Peyer's patch (tissue), 4 donors: ENCODE results near the gene GAS6. TPM values are rescaled to one million over a fixed set of nuclear protein-coding genes. Genes with fewer than 3 reads are reported as not detected.
"Not testable (repeated sequence)": the region's sequence is repeated elsewhere in the genome, so short reads cannot be mapped to it uniquely, and the experiment has no call there.

Experiments used
- DNase-seq, 3 donors: peaks; one replicate each; pipeline ENCODE4 v3.0.0-alpha.2; 2017 to 2019
- H3K27ac ChIP-seq, 4 donors: fragments of 200-600 bp; sonication (generic); one replicate each; pipeline ENCODE4 v1.5.1; 2016 to 2019
- H3K27me3 ChIP-seq, 2 donors: fragments of 200-600 bp; sonication (generic); one replicate each; pipeline ENCODE4 v1.5.1; 2019
- H3K36me3 ChIP-seq, 3 donors: fragments of 200-600 bp; sonication (generic); one replicate each; pipeline ENCODE4 v1.5.1; 2016 to 2019
- H3K4me1 ChIP-seq, 4 donors: fragments of 200-600 bp; sonication (generic); one replicate each; pipeline ENCODE4 v1.5.1; 2016 to 2019
- H3K4me3 ChIP-seq, 4 donors: fragments of 200-600 bp; sonication (generic); 1 replicate in 3 of 4; 2 replicates in 1 of 4; pipeline ENCODE4 v1.5.1; 2016 to 2019; ENCODE audit warnings: mild to moderate bottlenecking in 1 of 4
- H3K9me3 ChIP-seq, 4 donors: fragments of 200-600 bp; sonication (generic); one replicate each; pipeline ENCODE4 v1.5.1; 2016 to 2019; ENCODE audit warnings: mild to moderate bottlenecking in 1 of 4
- POLR2A ChIP-seq, 2 donors: fragments of 450-650 bp; IDR thresholded peaks; one replicate each; pipeline ENCODE4 v1.5.1; 2017; ENCODE audit warnings: antibody characterized with exemption in 2 of 2, mild to moderate bottlenecking in 2 of 2, moderate library complexity in 2 of 2
- total RNA-seq, 4 donors: library from RNA; depleted of rRNA; stranded (reverse); fragments of >200 nt; gene quantifications; one replicate each; pipeline ENCODE4 v1.1.0, GENCODE V29; 2016
- TF ChIP-seq, protein P1 (sequence below), 6 experiments: fragments of 450-650 bp in 4 of 6; fragments of 200-600 bp in 2 of 6; sonication (generic) in 1 of 6; IDR thresholded peaks; one replicate each; pipeline ENCODE4 v1.5.1; 2017 to 2019; ENCODE audit warnings: antibody characterized with exemption in 6 of 6, mild to moderate bottlenecking in 3 of 6, moderate library complexity in 1 of 6

The GAS6 gene
- total RNA-seq: 100 to 1,000 TPM; 132 to 226 (median 154) TPM

GRCh38 chr13:113863524-113864272 is at the start of gene GAS6:
TSS of gene GAS6 (minus strand) at chr13:113864076. CDS start at chr13:113863920, 156 bp downstream.
- peaks cover 7 to 40% (median 14%) of the 10 kb centered on the region in 4 donors for H3K4me1 ChIP-seq
- DNase-seq: peak in 2 of 3 donors; percentile 81 to 87
- H3K27ac ChIP-seq: peak within 1 kb of the TSS; percentile 67 to 93 (median 84)
- no peaks in the 10 kb centered on the region for H3K27me3 ChIP-seq
- H3K4me3 ChIP-seq: peak within 1 kb of the TSS; percentile 58 to 86 (median 62)
- H3K36me3 ChIP-seq: no peaks in the 10 kb centered on the region
- H3K9me3 ChIP-seq: no peaks in the 10 kb centered on the region
- TF ChIP-seq, protein P1, sequence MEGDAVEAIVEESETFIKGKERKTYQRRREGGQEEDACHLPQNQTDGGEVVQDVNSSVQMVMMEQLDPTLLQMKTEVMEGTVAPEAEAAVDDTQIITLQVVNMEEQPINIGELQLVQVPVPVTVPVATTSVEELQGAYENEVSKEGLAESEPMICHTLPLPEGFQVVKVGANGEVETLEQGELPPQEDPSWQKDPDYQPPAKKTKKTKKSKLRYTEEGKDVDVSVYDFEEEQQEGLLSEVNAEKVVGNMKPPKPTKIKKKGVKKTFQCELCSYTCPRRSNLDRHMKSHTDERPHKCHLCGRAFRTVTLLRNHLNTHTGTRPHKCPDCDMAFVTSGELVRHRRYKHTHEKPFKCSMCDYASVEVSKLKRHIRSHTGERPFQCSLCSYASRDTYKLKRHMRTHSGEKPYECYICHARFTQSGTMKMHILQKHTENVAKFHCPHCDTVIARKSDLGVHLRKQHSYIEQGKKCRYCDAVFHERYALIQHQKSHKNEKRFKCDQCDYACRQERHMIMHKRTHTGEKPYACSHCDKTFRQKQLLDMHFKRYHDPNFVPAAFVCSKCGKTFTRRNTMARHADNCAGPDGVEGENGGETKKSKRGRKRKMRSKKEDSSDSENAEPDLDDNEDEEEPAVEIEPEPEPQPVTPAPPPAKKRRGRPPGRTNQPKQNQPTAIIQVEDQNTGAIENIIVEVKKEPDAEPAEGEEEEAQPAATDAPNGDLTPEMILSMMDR (IDR thresholded peaks at IDR 0.05): peak in 3 of 6 experiments; percentile 13 to 33 (median 21)
- TF ChIP-seq POLR2A (IDR thresholded peaks at IDR 0.05): peak in 1 of 2 donors; percentile 66

DNA sequence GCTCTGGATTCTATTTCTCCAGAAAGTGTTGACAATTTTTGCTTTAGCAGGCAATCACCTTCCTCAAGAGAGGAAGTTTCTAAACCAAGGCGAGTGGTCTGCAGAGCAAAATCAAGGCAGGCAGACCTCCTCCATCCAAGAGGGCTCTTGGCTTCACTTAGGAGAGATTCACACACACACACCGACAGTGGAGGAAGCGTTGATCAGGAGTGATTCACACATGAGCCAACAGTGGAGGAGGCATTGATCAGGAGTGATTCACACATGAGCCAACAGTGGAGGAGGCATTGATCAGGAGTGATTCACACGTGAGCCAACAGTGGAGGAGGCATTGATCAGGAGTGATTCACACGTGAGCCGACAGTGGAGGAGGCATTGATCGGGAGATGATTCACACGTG is 49.5 kb upstream of the GAS6 start:
- not testable (repeated sequence) for H3K27ac ChIP-seq, H3K4me3 ChIP-seq, DNase-seq, H3K27me3 ChIP-seq, H3K4me1 ChIP-seq, H3K9me3 ChIP-seq, H3K36me3 ChIP-seq

GRCh38 chr13:113912596-113912995 is 48.7 kb upstream of the GAS6 start:
- no peak overlapping the region for H3K4me3 ChIP-seq
- peaks cover 0 to 8% (median 0%) of the 10 kb centered on the region in 4 donors for H3K4me1 ChIP-seq
- no peak for DNase-seq
- no peaks in the 10 kb centered on the region for H3K9me3 ChIP-seq
- no peak for TF ChIP-seq POLR2A (IDR thresholded peaks at IDR 0.05)
- TF ChIP-seq, protein P1 (IDR thresholded peaks at IDR 0.05): no peak
- H3K36me3 ChIP-seq: no peaks in the 10 kb centered on the region
- H3K27ac ChIP-seq: no peak overlapping the region
- H3K27me3 ChIP-seq: peaks cover 0 to 5% of the 10 kb centered on the region in 2 donors

DNA sequence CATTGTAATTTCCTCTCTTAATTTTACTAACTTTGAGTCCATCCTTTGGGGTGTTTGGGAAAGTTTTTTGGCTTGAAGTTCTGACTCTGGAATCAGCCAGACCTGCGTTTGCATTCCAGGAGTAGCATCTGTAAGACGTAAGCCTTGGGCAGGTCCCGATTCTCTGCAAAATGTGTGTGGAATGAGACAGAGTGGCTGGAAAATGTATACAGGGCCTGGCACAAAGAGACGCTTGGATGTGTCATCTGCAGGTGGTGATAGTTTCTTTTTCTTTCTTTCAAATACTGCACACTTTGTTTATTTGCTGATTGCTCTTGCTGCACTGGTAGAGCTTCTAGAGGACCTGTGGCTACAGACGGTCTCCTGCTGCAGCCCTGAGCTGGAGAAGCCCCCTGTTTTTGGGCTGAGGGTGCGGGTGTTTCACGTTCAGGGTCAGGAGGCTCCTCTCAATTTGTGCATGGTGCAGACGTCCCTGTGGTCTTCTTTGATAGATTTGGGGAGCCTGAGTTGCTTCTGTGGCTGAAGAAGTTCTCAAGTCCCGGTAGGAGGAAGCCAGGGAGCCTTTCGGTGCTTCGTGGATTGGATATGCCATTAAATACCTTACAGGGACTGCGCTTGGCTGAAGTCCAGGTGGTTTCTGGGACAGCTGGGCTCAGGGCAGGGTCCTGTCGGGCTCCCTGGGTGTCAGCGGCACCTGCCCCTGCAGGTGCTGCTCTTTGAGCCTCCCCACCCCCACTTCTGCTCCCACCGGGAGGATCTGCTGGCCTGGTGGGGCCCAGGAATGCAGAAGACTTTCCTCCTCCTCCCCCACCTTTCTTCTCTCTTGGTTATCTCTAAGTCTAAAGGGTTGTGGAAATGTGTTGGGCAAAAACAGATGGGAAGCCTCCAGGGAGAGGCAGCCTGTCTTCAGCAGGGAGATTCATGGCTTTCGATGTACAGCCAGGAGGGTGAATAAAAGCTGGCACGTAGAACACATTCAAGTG is 44.0 kb upstream of the GAS6 start:
- peak in 1 of 3 donors; percentile 65 for DNase-seq
- peaks cover 0 to 8% (median 0%) of the 10 kb centered on the region in 4 donors for H3K4me1 ChIP-seq
- no peaks in the 10 kb centered on the region for H3K27me3 ChIP-seq
- H3K9me3 ChIP-seq: no peaks in the 10 kb centered on the region
- no peak overlapping the region for H3K27ac ChIP-seq
- H3K36me3 ChIP-seq: no peaks in the 10 kb centered on the region
- no peak for TF ChIP-seq POLR2A (IDR thresholded peaks at IDR 0.05)
- TF ChIP-seq, protein P1 (IDR thresholded peaks at IDR 0.05): no peak
- H3K4me3 ChIP-seq: no peak overlapping the region

DNA sequence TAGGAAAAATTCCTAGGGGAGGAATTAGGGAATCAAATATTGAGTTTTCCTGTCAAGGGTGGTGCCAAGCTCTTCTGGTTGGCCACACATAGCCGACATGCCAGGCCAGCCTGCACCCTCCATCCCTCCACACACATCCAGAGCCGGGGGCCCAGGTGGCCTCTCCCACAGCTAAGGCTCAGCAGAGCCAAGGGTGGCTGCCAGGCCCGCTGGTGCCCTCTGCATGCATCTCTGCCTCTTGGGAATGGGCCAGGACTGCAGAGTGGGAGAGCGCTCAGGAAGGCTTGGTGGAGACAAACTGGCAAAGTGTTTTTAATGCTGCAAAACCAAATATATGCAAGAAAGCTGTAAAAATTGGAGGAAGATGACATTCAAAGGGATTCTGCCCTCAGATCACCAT is 42.7 kb upstream of the GAS6 start:
- Histone ChIP-seq H3K36me3 (no peaks in the 10 kb centered on the region), H3K4me1 (peaks cover 0 to 8% (median 0%) of the 10 kb centered on the region in 4 donors), H3K9me3 (no peaks in the 10 kb centered on the region), H3K27ac (no peak overlapping the region), H3K4me3 (no peak overlapping the region), H3K27me3 (no peaks in the 10 kb centered on the region)
- DNase-seq: no peak
- TF ChIP-seq POLR2A (IDR thresholded peaks at IDR 0.05): no peak
- TF ChIP-seq, protein P1 (IDR thresholded peaks at IDR 0.05): no peak
